ENCODE results near the gene TEX264. TPM values are rescaled to one million over a fixed set of nuclear protein-coding genes. Genes with fewer than 3 reads are reported as not detected.

Gene TEX264
- total RNA-seq, 4 donors from 2014 or later, result 60.9 to 116 (median 88.2) TPM

- H3K27me3 ChIP-seq, result peaks cover 6% of the 10 kb centered on the region
- H3K4me1 ChIP-seq, result peaks cover 0 to 8% (median 5%) of the 10 kb centered on the region in 4 donors
- H3K27ac ChIP-seq, result no peak overlapping the region
- H3K4me3 ChIP-seq, result no peak overlapping the region
- H3K9me3 ChIP-seq, result no peaks in the 10 kb centered on the region
- TF ChIP-seq EP300 (IDR thresholded peaks at IDR 0.05; ENCODE audit: low read depth) (no peak), POLR2AphosphoS5 (IDR thresholded peaks at IDR 0.05) (no peak), CTCF (IDR thresholded peaks at IDR 0.05) (no peak), POLR2A (IDR thresholded peaks at IDR 0.05) (no peak)
- no peak for DNase-seq
- in situ Hi-C loops (cut with MboI; ENCODE audit: low pct_ligation_motif_present in 1 of 4, low pct_unique_long_range_greater_than_20kb in 1 of 4, low sequenced_read_pairs in 3 of 4) (no loop called here), intact Hi-C loops (cut with DNase I; ENCODE audit: low total_unique reads) (no loop called here)
- H3K36me3 ChIP-seq, result peaks cover 0 to 7% (median 1%) of the 10 kb centered on the region in 4 donors
- WGBS, 2 donors (ENCODE audit: low coverage in 1 of 2), result 94% methylated on average over 8 of the region's 8 CpGs; no CpG with 5 or more reads in 1 of the 2 donors
Observed at GRCh38 chr3:51705276-51706020, 34.4 kb downstream of the TEX264 start.

- in situ Hi-C loops (cut with MboI; ENCODE audit: low pct_ligation_motif_present in 1 of 4, low pct_unique_long_range_greater_than_20kb in 1 of 4, low sequenced_read_pairs in 3 of 4), result no loop called here
- intact Hi-C loops (cut with DNase I; ENCODE audit: low total_unique reads), result no loop called here
- H3K4me1 ChIP-seq, result peaks cover 0 to 8% (median 5%) of the 10 kb centered on the region in 4 donors
Observed at GRCh38 chr3:51706021-51706485, 35.0 kb downstream of the TEX264 start.

GRCh38 chr3:51706788-51707731 is 36.0 kb downstream of the TEX264 start, which contains the start of gene GRM2:
GRM2 (plus strand) TSS chr3:51707068; CDS start chr3:51708984, 1,916 bp downstream.
- H3K36me3 ChIP-seq, result peaks cover 0 to 5% (median 0%) of the 10 kb centered on the region in 4 donors
- no peak for TF ChIP-seq EP300 (IDR thresholded peaks at IDR 0.05; ENCODE audit: low read depth)
- no peak for TF ChIP-seq CTCF (IDR thresholded peaks at IDR 0.05)
- no peak for TF ChIP-seq POLR2A (IDR thresholded peaks at IDR 0.05)
- no peak for TF ChIP-seq POLR2AphosphoS5 (IDR thresholded peaks at IDR 0.05)
- in situ Hi-C loops (cut with MboI; ENCODE audit: low pct_ligation_motif_present in 1 of 4, low pct_unique_long_range_greater_than_20kb in 1 of 4, low sequenced_read_pairs in 3 of 4), result no loop called here
- intact Hi-C loops (cut with DNase I; ENCODE audit: low total_unique reads), result no loop called here
- peak; percentile 54 for DNase-seq
- peak within 1 kb of the TSS in 2 of 4 donors; percentile 16 to 34 for H3K4me3 ChIP-seq
- H3K27ac ChIP-seq, result no peak within 1 kb of the TSS
- no peaks in the 10 kb centered on the region for H3K9me3 ChIP-seq
- WGBS, 2 donors (ENCODE audit: low coverage in 1 of 2), result 0 to 24% methylated on average over 1 to 40 of the region's 69 CpGs
- peaks cover 0 to 8% (median 5%) of the 10 kb centered on the region in 4 donors for H3K4me1 ChIP-seq
- H3K27me3 ChIP-seq, result peaks cover 6% of the 10 kb centered on the region

More at GRCh38 chr3:51706021-51706485, 35.0 kb downstream of the TEX264 start:
- Histone ChIP-seq H3K27ac (no peak overlapping the region), H3K27me3 (peaks cover 6% of the 10 kb centered on the region), H3K36me3 (peaks cover 0 to 7% (median 0%) of the 10 kb centered on the region in 4 donors), H3K4me3 (no peak overlapping the region), H3K9me3 (no peaks in the 10 kb centered on the region)
- 90 to 94% methylated on average over 3 of the region's 3 CpGs for WGBS, 2 donors (ENCODE audit: low coverage in 1 of 2)
- TF ChIP-seq POLR2A (IDR thresholded peaks at IDR 0.05), result no peak
- no peak for TF ChIP-seq POLR2AphosphoS5 (IDR thresholded peaks at IDR 0.05)
- no peak for TF ChIP-seq CTCF (IDR thresholded peaks at IDR 0.05)
- TF ChIP-seq EP300 (IDR thresholded peaks at IDR 0.05; ENCODE audit: low read depth), result no peak
- no peak for DNase-seq
